Heart left ventricle (tissue), 13 donors: ENCODE data around the gene FOXK1.

Source experiments
- CTCF ChIP-seq, 12 donors: fragments of 200-600 bp; sonication (generic) in 4 of 12; IDR thresholded peaks; one replicate each; pipeline versions ENCODE4 v1.5.0 to v1.8.0; 2018 to 2022; ENCODE audit warnings: antibody characterized with exemption in 12 of 12, mild to moderate bottlenecking in 5 of 12
- POLR2A ChIP-seq, 2 donors: fragments of 450-650 bp; IDR thresholded peaks; one replicate each; pipeline ENCODE4 v1.6.1; 2017; ENCODE audit warnings: antibody characterized with exemption in 2 of 2, mild to moderate bottlenecking in 2 of 2, moderate library complexity in 2 of 2
- donor health status: ischemic (EF 13 %, LVEDD 7.1; RV severe dilation, severe dysfunction).
- donor health status: DM: no; HTN: yes; CAD: no.
- donor health status: DM: no; HTN: no; CAD: no.
- donor health status: ischemic (EF 25% LVEDD 6.9; RV normal size, moderate dysfunction).
- donor health status: ischemic (EF 25% LVEDD 5.7; RV mildly dilated, moderate dysfunction).
- donor health status: ischemic (EF 35%, LVEDD 5.7; RV mildly dilated, moderate dysfunction).
- donor health status: nonischemic (EF 11% LVEDD 7.7; RV severe dilation, severe dysfunction).
- donor health status: DM: yes; HTN: yes; CAD: no.
- donor health status: PGD.
- donor health status: ischemic (EF 29% LVEDD 5.4; RV normal size, mild dysfunction).
- donor health status: nonischemic (EF 23%, LVEDD 6.1; RV moderate dilation, normal function).

- no peak for TF ChIP-seq CTCF (IDR thresholded peaks at IDR 0.05)
- no peak for TF ChIP-seq POLR2A (IDR thresholded peaks at IDR 0.05)
Measured at GRCh38 chr7:4633012-4633411, 49.1 kb upstream of the FOXK1 start.
